Caco-2 (cell line): ENCODE measurements around the gene PPP1R15B. TPM values are rescaled to one million over a fixed set of nuclear protein-coding genes. Genes with fewer than 3 reads are reported as not detected.

Experiments
- BruUV-seq: library from RNA; stranded (reverse); fragments of 400-500 nt; replicated peaks from 2 replicates; lab custom pipeline; 2021; lab: Mats Ljungman, UMichigan
- CTCF ChIA-PET: fragments of 300-600 bp; sonication (Branson Sonifier 250); formaldehyde crosslinking; loops from one replicate; lab custom pipeline; 2022; ENCODE audit warnings: antibody characterized with exemption; lab: Charles Lee
- POLR2A ChIA-PET: fragments of 300-600 bp; sonication (Branson Sonifier 250); formaldehyde crosslinking; loops from one replicate; lab custom pipeline; 2022; ENCODE audit warnings: antibody characterized with exemption; lab: Charles Lee
- DNase-seq, 2 experiments: peaks; one replicate each; pipeline versions ENCODE4 v3.0.0 to v3.0.0-alpha.2; 2020 to 2022
- H3K27me3 ChIP-seq: replicated peaks from 2 replicates; pipeline ENCODE4 v1.6.0; 2011; ENCODE audit warnings: low read length; ENCODE audit not compliant: control insufficient read depth, insufficient read depth
- H3K36me3 ChIP-seq: 2 replicates; pipeline ENCODE4 v1.5.1; 2011; ENCODE audit warnings: low read length; ENCODE audit not compliant: control insufficient read depth, insufficient read depth
- H3K4me1 ChIP-seq: fragments of 250-450 bp; sonication (Bioruptor Pico); 2 replicates; pipeline ENCODE4 v1.5.1; 2020; ENCODE audit warnings: mild to moderate bottlenecking
- H3K4me3 ChIP-seq: 2 replicates; pipeline ENCODE4 v1.5.1; 2011; ENCODE audit warnings: low read depth, mild to moderate bottlenecking, control low read depth, low read length
- H3K9me3 ChIP-seq: fragments of 250-450 bp; sonication (Bioruptor Pico); 2 replicates; pipeline ENCODE4 v1.5.1; 2020; ENCODE audit warnings: mild to moderate bottlenecking, moderate library complexity
- H3K27ac Mint-ChIP-seq: one replicate; pipeline ENCODE4 v1.8.0; 2022; ENCODE audit warnings: mixed read lengths; ENCODE audit not compliant: unreplicated experiment
- H3K27me3 Mint-ChIP-seq: one replicate; pipeline ENCODE4 v1.8.0; 2022; ENCODE audit warnings: mixed read lengths; ENCODE audit not compliant: insufficient read depth, unreplicated experiment
- H3K36me3 Mint-ChIP-seq: one replicate; pipeline ENCODE4 v1.8.0; 2022; ENCODE audit warnings: mild to moderate bottlenecking, mixed read lengths; ENCODE audit not compliant: insufficient read depth, unreplicated experiment
- H3K4me1 Mint-ChIP-seq: one replicate; pipeline ENCODE4 v1.8.0; 2022; ENCODE audit warnings: low read depth, mixed read lengths; ENCODE audit not compliant: unreplicated experiment
- H3K4me3 Mint-ChIP-seq: one replicate; pipeline ENCODE4 v1.8.0; 2022; ENCODE audit warnings: mild to moderate bottlenecking, moderate library complexity, mixed read lengths; ENCODE audit not compliant: unreplicated experiment
- H3K9me3 Mint-ChIP-seq: one replicate; pipeline ENCODE4 v1.8.0; 2022; ENCODE audit warnings: mixed read lengths; ENCODE audit not compliant: unreplicated experiment
- CTCF ChIP-seq, 2 experiments: fragments of 200-600 bp in 1 of 2; IDR thresholded peaks; 1 replicate in 1 of 2; 2 replicates in 1 of 2; pipeline versions ENCODE4 v1.5.1 to v1.8.0; 2011 to 2022; ENCODE audit warnings: antibody characterized with exemption in 1 of 2, control low read depth in 1 of 2, inconsistent platforms in 1 of 2, low read depth in 1 of 2, low read length in 1 of 2, mild to moderate bottlenecking in 1 of 2, moderate library complexity in 1 of 2; ENCODE audit not compliant: insufficient read depth in 1 of 2, severe bottlenecking in 1 of 2, unreplicated experiment in 1 of 2
- intact Hi-C: fragments of 100-400 bp; cut with micrococcal nuclease; formaldehyde crosslinking; loops from one replicate; pipeline ENCODE4 v1.10.0; 2022; ENCODE audit not compliant: unreplicated experiment
- total RNA-seq: library from RNA; stranded (reverse); gene quantifications from 2 replicates; pipeline ENCODE4 v1.2.3, GENCODE V29; 2022

The PPP1R15B gene
- total RNA-seq, 1 experiment from 2014 or later, result 48.4 TPM

GRCh38 chr1:204442376-204443259, 31.0 kb upstream of the PPP1R15B start:
- POLR2A ChIA-PET, result no interaction called here
- no peak for DNase-seq
- Mint-ChIP-seq H3K4me3 (no peak overlapping the region), H3K27ac (no peak overlapping the region), H3K9me3 (no peaks in the 10 kb centered on the region), H3K4me1 (peaks cover 6% of the 10 kb centered on the region), H3K36me3 (peaks cover 49% of the 10 kb centered on the region), H3K27me3 (no peaks in the 10 kb centered on the region)
- Histone ChIP-seq H3K4me3 (no peak overlapping the region), H3K9me3 (no peaks in the 10 kb centered on the region), H3K4me1 (no peaks in the 10 kb centered on the region), H3K36me3 (peaks cover 7% of the 10 kb centered on the region), H3K27me3 (no peaks in the 10 kb centered on the region)
- intact Hi-C loops, result no loop called here
- CTCF ChIA-PET, result interaction anchor here (0.7 kb wide), 1 partner anchor 51 kb away, joined by 3 read pairs; no protein-coding TSS in a partner anchor
- BruUV-seq, result no TSS peak
- TF ChIP-seq CTCF (IDR thresholded peaks at IDR 0.05; ENCODE audit: insufficient read depth in 1 of 2, low read depth in 1 of 2, low read length in 1 of 2, severe bottlenecking in 1 of 2, unreplicated experiment in 1 of 2), result no peak

GRCh38 chr1:204441558-204441957, 29.9 kb upstream of the PPP1R15B start:
- Mint-ChIP-seq H3K4me3 (no peak overlapping the region), H3K27ac (no peak overlapping the region), H3K36me3 (peaks cover 43% of the 10 kb centered on the region), H3K27me3 (no peaks in the 10 kb centered on the region), H3K4me1 (peaks cover 3% of the 10 kb centered on the region), H3K9me3 (no peaks in the 10 kb centered on the region)
- Histone ChIP-seq H3K4me3 (no peak overlapping the region), H3K4me1 (no peaks in the 10 kb centered on the region), H3K27me3 (no peaks in the 10 kb centered on the region), H3K9me3 (no peaks in the 10 kb centered on the region), H3K36me3 (peaks cover 7% of the 10 kb centered on the region)
- no peak for DNase-seq
- no TSS peak for BruUV-seq
- TF ChIP-seq CTCF (IDR thresholded peaks at IDR 0.05; ENCODE audit: insufficient read depth in 1 of 2, low read depth in 1 of 2, low read length in 1 of 2, severe bottlenecking in 1 of 2, unreplicated experiment in 1 of 2), result no peak
- ChIA-PET POLR2A (no interaction called here), CTCF (no interaction called here)
- intact Hi-C loops, result no loop called here

GRCh38 chr1:204439621-204440375, 28.2 kb upstream of the PPP1R15B start:
- H3K27ac Mint-ChIP-seq, result no peak overlapping the region

More at GRCh38 chr1:204439621-204440375, 28.2 kb upstream of the PPP1R15B start:
- TF ChIP-seq CTCF (IDR thresholded peaks at IDR 0.05; ENCODE audit: insufficient read depth in 1 of 2, low read depth in 1 of 2, low read length in 1 of 2, severe bottlenecking in 1 of 2, unreplicated experiment in 1 of 2), result no peak
- H3K9me3 Mint-ChIP-seq, result no peaks in the 10 kb centered on the region
- H3K4me3 Mint-ChIP-seq, result no peak overlapping the region
- BruUV-seq, result no TSS peak
- H3K4me1 Mint-ChIP-seq, result no peaks in the 10 kb centered on the region
- H3K36me3 ChIP-seq, result peaks cover 3% of the 10 kb centered on the region
- DNase-seq, result no peak
- POLR2A ChIA-PET, result no interaction called here
- peaks cover 44% of the 10 kb centered on the region for H3K36me3 Mint-ChIP-seq
- no peaks in the 10 kb centered on the region for H3K4me1 ChIP-seq
- H3K9me3 ChIP-seq, result no peaks in the 10 kb centered on the region
- H3K4me3 ChIP-seq, result no peak overlapping the region
- intact Hi-C loops, result no loop called here
- CTCF ChIA-PET, result interaction anchor here (0.7 kb wide), 1 partner anchor 99 kb away, joined by 3 read pairs; no protein-coding TSS in a partner anchor
- H3K27me3 Mint-ChIP-seq, result no peaks in the 10 kb centered on the region
- H3K27me3 ChIP-seq, result no peaks in the 10 kb centered on the region
